CD4-positive, alpha-beta T cell treated with Interferon alpha-2 for 1 hour (primary cell): ENCODE results near the gene PCOLCE2.

Source experiments
- DNase-seq, 2 donors: peaks; one replicate each; pipeline ENCODE4 v3.0.0-alpha.2; 2020 to 2022

Gene PCOLCE2

GRCh38 chr3:142808103-142808917 is 80.6 kb downstream of the PCOLCE2 start:
- no peak for DNase-seq

- no peak for DNase-seq
These were observed 86.0 kb downstream of the PCOLCE2 start for GRCh38 chr3:142802891-142803290.

GRCh38 chr3:142801746-142802145 is 87.1 kb downstream of the PCOLCE2 start:
- DNase-seq, result no peak

GRCh38 chr3:142796823-142797222 is 92.1 kb downstream of the PCOLCE2 start:
- DNase-seq, result no peak

- DNase-seq, result no peak
These were observed 93.6 kb downstream of the PCOLCE2 start for GRCh38 chr3:142795332-142795731.

- no peak for DNase-seq
These were observed 94.4 kb downstream of the PCOLCE2 start for GRCh38 chr3:142794508-142794907.

- DNase-seq, result no peak
These were observed 101.2 kb downstream of the PCOLCE2 start for GRCh38 chr3:142787719-142788118.

- DNase-seq, result no peak
These were observed 102.9 kb downstream of the PCOLCE2 start for GRCh38 chr3:142785996-142786395.

- DNase-seq, result no peak
These were observed 104.7 kb downstream of the PCOLCE2 start for GRCh38 chr3:142784228-142784627.

- no peak for DNase-seq
These were observed 106.3 kb downstream of the PCOLCE2 start for GRCh38 chr3:142782616-142783015.

GRCh38 chr3:142779591-142779990 is 109.3 kb downstream of the PCOLCE2 start:
- no peak for DNase-seq

GRCh38 chr3:142778541-142778940 is 110.3 kb downstream of the PCOLCE2 start:
- no peak for DNase-seq

GRCh38 chr3:142777927-142778326 is 111.0 kb downstream of the PCOLCE2 start:
- no peak for DNase-seq

- no peak for DNase-seq
These were observed 120.5 kb downstream of the PCOLCE2 start for GRCh38 chr3:142768338-142768737.
